Activated CD4-positive, alpha-beta T cell treated with anti-CD3 and anti-CD28 coated beads, Interleukin-2, amount 50 U/mL, for 24 hours (primary cell): ENCODE data around the gene QRFP.

ENCODE experiments used
- DNase-seq, 2 donors: peaks; one replicate each; pipeline ENCODE4 v3.0.0-alpha.2; 2020; ENCODE audit warnings: low read depth in 1 of 2, low spot score in 1 of 2

The QRFP gene, protein sequence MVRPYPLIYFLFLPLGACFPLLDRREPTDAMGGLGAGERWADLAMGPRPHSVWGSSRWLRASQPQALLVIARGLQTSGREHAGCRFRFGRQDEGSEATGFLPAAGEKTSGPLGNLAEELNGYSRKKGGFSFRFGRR

GRCh38 chr9:130896233-130897014 is at the start of gene QRFP:
QRFP (minus strand) TSS chr9:130896812; CDS start chr9:130893838, 2,974 bp downstream.
- DNase-seq: no peak

- DNase-seq: no peak
Measured at GRCh38 chr9:130945173-130945572, 48.6 kb upstream of the QRFP start.

DNA sequence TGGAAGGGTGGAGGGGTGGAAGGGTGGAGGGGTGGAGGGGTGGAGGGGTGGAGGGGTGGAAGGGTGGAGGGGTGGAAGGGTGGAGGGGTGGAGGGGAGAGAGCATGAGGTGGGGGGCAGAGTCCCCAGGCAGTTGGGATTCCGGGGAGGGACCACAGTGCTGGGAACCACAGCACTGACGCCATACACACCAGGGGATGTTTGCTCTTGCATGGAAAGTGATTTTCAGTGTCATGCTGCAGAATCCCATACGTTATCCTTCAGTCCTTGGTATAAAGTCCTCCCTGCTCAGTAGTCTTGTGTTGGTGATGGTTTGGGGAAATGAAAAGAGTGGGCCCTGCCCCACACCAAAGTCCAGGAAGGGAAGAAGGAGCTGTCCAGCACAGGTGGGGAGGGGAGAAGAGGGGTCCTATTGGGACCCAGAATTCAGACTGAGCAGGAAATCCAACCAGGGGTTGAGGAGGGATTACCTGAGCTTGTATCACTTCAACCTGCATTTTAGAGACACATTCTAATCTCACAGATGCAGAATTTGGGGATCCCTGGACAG is 48.0 kb upstream of the QRFP start:
- no peak for DNase-seq

DNA sequence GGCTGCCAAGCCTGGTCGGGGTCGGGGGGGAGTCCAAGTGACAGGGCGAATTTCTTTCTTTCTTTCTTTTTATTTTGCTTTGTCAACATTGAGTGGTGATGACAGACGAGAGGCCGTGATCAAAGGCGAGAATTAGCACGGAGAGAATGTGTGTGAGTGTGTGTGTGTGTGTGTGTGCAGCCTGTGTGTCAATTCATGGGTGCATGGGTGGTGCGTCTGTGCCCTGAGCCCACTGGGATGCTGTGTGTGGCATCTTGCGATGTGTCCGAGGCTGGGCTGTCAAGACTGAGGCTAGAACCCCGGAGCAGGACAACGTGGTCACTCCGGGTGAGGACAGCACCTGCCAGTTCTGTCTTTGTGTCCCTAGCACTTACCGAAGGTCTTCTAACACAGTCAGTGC is 47.2 kb upstream of the QRFP start:
- DNase-seq: no peak

DNA sequence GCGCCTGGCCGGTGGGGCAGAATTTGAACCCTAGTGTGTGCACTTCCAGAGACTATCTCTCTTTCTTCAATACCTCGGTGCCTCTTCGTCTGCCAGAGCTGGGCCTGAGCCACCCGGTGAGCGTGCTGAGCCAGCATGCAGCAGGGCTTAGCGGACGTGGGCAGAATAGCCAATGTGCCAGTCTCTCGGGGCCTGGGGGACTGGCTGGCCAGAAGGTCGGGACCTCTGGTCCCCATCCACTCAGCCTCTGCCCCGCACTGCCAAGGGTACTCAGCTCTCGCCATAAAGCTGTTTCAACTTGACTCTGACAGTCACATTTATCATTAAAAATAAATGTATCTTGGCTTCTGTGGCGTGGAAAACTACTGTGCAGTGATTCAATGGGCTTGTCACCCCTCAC is 46.6 kb upstream of the QRFP start:
- no peak for DNase-seq

DNA sequence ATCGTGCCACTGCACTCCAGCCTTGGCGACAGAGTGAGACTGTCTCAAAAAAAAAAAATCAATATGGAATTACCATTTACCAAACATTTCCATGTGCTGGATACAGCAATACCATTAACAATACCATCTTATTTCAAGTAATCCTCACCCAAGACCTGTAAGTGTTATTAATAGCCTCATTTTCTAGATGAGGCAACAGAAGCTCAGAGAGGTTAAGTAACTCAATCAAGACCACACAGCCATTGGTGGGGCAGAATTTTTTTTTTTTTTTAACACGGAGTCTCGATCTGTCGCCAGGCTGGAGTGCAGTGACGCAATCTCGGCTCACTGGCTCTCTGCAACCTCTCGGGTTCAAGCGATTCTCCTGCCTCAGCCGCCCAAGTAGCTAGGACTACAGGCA is 46.1 kb upstream of the QRFP start:
- no peak for DNase-seq

DNA sequence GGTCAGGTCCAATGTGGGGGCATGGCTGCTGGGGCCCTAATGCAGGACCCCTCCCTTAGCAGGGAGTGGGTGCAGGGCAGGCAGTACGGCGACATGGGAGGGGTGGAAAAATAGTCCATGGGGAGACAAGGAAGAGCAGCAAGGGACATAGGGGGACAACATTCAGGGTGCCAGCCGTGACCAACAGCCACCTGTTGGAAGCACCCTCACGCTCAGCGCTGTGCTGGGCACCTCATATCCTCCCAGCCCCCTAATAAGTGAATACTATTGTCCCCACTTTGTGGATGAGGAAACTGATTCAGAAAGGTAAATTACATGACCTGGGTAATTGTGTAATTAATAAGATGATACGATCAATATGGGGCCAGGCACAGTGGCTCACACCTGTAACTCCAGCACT is 45.5 kb upstream of the QRFP start:
- DNase-seq: no peak

GRCh38 chr9:130940693-130941576 is 44.3 kb upstream of the QRFP start:
- peak; percentile 51 to 58 for DNase-seq

- DNase-seq: no peak
Measured at GRCh38 chr9:130940027-130940549, 43.5 kb upstream of the QRFP start.

GRCh38 chr9:130939405-130940026 is 42.9 kb upstream of the QRFP start:
- DNase-seq: no peak

DNA sequence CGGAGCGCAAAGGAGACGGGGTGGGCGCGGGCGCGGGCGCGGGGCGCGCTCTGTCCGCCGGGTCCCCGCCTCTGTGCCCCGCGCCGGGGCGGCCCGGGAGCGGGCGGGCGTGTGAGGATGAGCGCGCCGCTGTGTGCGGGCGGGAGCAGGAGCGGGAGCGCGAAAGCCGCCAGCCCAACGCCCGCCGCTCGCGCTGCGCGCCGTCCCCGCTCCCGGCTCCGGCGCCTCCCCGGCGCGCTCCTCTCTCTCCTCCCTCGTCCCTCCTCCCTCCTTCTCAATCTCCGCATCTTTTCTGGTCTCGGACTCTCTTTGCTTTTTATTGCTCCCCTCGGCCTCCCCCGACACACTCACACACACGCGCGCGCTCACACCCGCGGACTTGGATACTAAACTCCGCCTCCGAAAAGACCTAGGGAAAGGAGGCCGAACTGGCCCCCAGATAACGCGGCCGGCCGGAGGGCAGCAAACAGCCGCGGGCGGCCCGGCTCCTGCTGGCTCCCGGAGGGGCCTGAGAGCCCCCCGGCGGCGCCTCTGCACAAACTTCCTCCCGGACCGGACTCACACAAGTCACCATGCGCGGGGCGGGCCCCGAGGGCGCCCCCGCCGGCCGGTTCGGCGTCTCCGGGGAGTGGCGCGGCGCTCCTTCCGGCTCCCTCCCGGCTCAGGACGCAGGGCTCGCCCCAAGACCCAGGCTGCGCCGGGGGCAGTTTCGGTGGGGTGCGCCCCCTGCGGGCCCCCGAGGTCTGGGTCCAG is 42.2 kb upstream of the QRFP start, which contains the start of gene FIBCD1:
Gene FIBCD1 (minus strand): TSS at position 596 of the 753 bp plus-strand sequence. CDS start 640 bp downstream, outside the sequence.
- DNase-seq: no peak

DNA sequence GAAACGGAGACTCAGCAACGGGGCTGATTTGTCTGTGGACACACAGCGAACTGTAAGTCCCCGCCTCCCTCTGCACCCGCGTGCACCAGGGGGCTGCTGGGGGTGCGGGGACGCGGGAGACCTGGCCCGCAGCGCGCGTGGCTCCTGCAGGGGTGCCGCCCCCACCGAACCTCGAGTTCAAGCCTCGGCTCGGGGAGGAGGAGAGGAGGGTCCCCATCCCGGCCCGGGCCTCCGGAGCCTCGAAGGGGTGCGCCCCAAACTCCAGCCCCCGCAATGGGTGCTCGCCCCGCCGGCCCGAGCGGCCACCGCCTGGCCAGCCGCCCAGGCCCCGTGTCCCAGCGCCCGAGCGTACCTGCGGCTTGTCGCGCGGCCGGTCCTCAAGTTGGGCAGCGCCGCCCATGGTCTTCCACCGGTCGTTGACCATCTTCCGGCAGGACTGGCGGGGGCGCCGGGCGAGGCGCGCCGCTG is 41.6 kb upstream of the QRFP start:
- no peak for DNase-seq

DNA sequence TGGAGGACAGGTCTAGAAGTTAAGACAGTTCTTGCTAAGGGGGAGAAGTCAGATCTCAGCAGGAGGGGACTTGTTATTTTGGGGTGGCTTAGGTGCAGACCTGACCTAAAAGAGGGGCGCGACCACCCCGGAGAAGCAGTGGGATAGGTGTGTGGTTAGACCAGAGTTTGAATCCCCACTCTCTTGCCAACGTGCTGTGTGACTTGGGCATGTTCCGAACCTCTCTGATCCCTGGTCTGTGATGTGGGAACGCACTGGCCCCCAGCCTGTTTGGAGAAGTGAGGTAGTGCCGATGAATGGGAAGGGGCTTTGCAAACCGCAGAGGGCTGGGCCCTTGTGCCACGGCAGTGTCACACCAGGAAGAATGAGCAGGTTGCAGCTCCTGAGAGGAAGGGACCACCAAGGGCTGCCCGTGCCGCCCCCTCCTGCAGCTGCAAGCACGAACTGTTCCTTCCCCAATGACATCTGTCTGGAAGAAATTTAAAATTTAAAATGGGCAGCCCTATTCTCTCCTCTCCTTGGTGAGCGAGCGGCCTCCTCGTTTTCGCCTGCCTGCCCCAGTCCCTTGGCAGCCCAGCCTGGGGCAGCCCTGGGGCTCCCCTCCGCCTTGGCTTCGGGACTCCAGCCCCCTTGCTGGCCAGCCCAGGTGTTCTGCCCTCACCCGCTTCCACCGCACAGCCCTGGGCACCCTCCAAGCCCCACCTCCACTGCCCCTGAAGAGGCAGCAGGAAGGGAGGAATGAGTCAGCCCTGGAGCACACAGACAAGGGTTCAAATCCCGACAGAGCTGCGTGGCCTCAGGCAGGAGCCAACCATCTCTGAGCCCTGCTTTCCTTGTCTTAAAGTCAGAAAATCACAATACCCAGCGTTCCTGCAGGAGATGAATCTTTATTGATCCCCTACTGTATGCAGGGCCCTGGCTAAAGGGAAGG is 40.8 kb upstream of the QRFP start:
- DNase-seq: no peak

GRCh38 chr9:130936285-130937117 is 39.9 kb upstream of the QRFP start:
- no peak for DNase-seq

DNA sequence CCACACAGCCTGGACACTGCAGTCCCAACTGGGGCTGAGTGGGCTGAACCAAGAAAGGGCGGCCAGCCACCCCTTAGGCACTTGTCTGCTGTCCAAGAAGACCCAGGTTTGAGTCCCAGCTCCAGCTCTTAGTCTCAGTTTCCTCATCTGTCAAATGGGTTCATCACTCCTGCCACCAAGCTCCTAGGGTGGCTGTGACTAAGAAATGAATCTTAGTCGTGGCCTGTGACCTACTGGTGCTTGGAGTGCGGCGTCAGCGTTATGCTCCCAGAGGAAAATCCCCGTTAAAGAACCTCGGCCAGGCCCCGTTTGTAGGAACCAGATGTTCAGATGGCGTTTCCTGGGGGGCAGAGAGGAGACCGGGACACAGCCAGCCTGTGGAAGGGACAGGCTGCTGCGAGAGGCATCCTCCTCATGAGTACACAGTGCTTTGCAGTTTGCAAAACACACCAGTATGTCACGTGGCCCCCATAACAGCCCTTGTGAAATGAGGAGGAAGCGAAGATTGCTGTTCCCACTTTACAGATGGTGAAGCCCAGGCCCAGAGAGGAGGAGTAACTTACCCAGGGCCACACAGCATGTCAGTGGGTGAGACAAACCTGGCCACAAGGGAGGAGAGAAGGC is 39.1 kb upstream of the QRFP start:
- DNase-seq: no peak

DNA sequence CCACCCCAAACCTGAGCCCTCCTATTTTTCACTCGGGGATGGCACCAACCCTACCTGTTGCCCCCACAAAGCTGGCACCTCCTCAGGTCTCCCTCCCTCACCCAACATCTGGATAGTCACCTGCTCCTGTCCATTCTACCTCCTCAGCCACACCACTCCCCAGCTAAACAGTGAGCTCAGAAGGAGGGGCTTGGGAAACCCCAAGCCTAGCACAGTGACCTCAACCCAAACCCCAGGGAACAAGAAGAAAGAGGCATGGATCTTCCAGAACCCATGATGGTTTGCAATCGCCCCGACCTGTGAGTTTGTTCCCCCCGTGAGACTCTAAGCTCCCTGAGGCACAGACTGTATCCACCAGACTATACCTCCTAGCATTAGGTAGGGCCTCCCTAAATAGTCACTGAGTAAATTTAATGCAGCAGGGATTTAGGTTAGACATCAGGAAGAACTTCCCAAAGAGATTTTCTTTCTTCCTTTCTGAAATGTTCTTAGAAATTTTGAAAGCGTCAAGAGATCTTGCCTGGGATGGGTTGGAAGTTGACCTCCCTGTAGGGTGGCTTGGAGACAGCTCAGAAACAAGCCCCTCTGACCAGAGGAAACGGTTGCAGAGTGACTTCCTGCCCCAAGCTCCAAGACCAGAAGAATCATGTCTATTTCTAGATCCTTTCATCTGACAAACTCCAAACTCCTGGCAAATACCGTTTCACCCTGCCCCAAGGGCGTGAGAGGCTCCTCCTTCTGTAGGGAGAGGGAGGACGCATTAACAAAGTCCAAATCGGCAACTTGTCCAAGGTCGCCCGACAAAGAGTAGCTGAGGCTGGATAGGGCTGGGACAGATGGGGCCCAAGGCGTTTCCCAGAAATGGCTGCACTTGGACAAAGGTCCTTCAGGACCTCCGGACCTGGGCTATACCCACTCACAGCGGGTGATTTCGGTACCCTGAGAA is 38.4 kb upstream of the QRFP start:
- DNase-seq: no peak
